ENCODE data around the gene ARG1. TPM values are rescaled to one million over a fixed set of nuclear protein-coding genes. Genes with fewer than 3 reads are reported as not detected.

Gene ARG1
- total and polyA plus RNA-seq, 9 donors, result 0.27 to 1.8 (median 0.53) TPM

GRCh38 chr6:131548441-131548840, 24.6 kb upstream of the ARG1 start:
- no peak overlapping the region for H3K27ac ChIP-seq (ENCODE audit: low read length)
- no CpG with 5 or more reads among the region's 1 CpG for WGBS (ENCODE audit: insufficient coverage)
- no peak for DNase-seq
- no peak overlapping the region for H3K4me3 ChIP-seq (ENCODE audit: low read length)
- no peaks in the 10 kb centered on the region for H3K36me3 ChIP-seq (ENCODE audit: control insufficient read depth, insufficient read depth, low read length)
- no peaks in the 10 kb centered on the region for H3K27me3 ChIP-seq (ENCODE audit: control insufficient read depth, insufficient read depth, low read length)
- H3K4me1 ChIP-seq (ENCODE audit: control insufficient read depth, insufficient read depth, low read length), result no peaks in the 10 kb centered on the region
- no peaks in the 10 kb centered on the region for H3K9me3 ChIP-seq (replicated peaks; ENCODE audit: control insufficient read depth, low read depth, low read length)

- no peak overlapping the region for H3K4me3 ChIP-seq (ENCODE audit: low read length)
- no peak overlapping the region for H3K27ac ChIP-seq (ENCODE audit: low read length)
- DNase-seq, result no peak
- H3K9me3 ChIP-seq (replicated peaks; ENCODE audit: control insufficient read depth, low read depth, low read length), result no peaks in the 10 kb centered on the region
- no peaks in the 10 kb centered on the region for H3K36me3 ChIP-seq (ENCODE audit: control insufficient read depth, insufficient read depth, low read length)
- WGBS (ENCODE audit: insufficient coverage), result no CpG with 5 or more reads among the region's 2 CpGs
- no peaks in the 10 kb centered on the region for H3K27me3 ChIP-seq (ENCODE audit: control insufficient read depth, insufficient read depth, low read length)
- no peaks in the 10 kb centered on the region for H3K4me1 ChIP-seq (ENCODE audit: control insufficient read depth, insufficient read depth, low read length)
Observed at GRCh38 chr6:131549811-131550210, 23.2 kb upstream of the ARG1 start.

- no peak overlapping the region for H3K4me3 ChIP-seq (ENCODE audit: low read length)
- no peaks in the 10 kb centered on the region for H3K36me3 ChIP-seq (ENCODE audit: control insufficient read depth, insufficient read depth, low read length)
- no peaks in the 10 kb centered on the region for H3K27me3 ChIP-seq (ENCODE audit: control insufficient read depth, insufficient read depth, low read length)
- H3K4me1 ChIP-seq (ENCODE audit: control insufficient read depth, insufficient read depth, low read length), result no peaks in the 10 kb centered on the region
- no peak for DNase-seq
- no peak overlapping the region for H3K27ac ChIP-seq (ENCODE audit: low read length)
- H3K9me3 ChIP-seq (replicated peaks; ENCODE audit: control insufficient read depth, low read depth, low read length), result no peaks in the 10 kb centered on the region
- no CpG with 5 or more reads among the region's 4 CpGs for WGBS (ENCODE audit: insufficient coverage)
Observed at GRCh38 chr6:131551902-131552301, 21.1 kb upstream of the ARG1 start.

DNA sequence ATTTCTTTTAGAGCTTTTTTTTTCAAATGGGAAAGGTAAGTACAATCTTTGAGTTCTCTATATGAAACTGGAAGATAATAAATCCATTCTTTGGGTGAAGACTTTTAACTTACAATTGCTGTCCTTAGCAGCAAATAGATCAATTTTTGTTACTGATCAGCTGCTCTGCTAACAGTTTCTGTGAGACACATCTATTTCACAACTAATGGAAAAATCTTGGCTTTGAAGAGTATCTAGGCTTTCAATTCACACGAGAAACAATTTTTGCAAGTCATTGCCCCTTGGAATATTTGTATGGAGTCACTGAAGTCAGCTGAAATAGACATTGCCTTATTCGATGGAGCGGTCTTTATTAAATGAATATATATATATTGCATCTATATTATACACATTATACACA, 20.5 kb upstream of the ARG1 start:
- no peak overlapping the region for H3K4me3 ChIP-seq (ENCODE audit: low read length)

GRCh38 chr6:131555992-131556391, 17.0 kb upstream of the ARG1 start:
- Histone ChIP-seq H3K36me3 (ENCODE audit: control insufficient read depth, insufficient read depth, low read length) (no peaks in the 10 kb centered on the region), H3K27ac (ENCODE audit: low read length) (no peak overlapping the region), H3K27me3 (ENCODE audit: control insufficient read depth, insufficient read depth, low read length) (no peaks in the 10 kb centered on the region), H3K4me3 (ENCODE audit: low read length) (no peak overlapping the region), H3K4me1 (ENCODE audit: control insufficient read depth, insufficient read depth, low read length) (no peaks in the 10 kb centered on the region), H3K9me3 (replicated peaks; ENCODE audit: control insufficient read depth, low read depth, low read length) (no peaks in the 10 kb centered on the region)
- peak; percentile 81 for DNase-seq

More for the DNA sequence above, 20.5 kb upstream of the ARG1 start:
- Histone ChIP-seq H3K4me1 (ENCODE audit: control insufficient read depth, insufficient read depth, low read length) (no peaks in the 10 kb centered on the region), H3K27me3 (ENCODE audit: control insufficient read depth, insufficient read depth, low read length) (no peaks in the 10 kb centered on the region), H3K36me3 (ENCODE audit: control insufficient read depth, insufficient read depth, low read length) (no peaks in the 10 kb centered on the region), H3K9me3 (replicated peaks; ENCODE audit: control insufficient read depth, low read depth, low read length) (no peaks in the 10 kb centered on the region), H3K27ac (ENCODE audit: low read length) (no peak overlapping the region)
- no peak for DNase-seq
- no CpG with 5 or more reads among the region's 3 CpGs for WGBS (ENCODE audit: insufficient coverage)

- WGBS (ENCODE audit: insufficient coverage), result 84% methylated on average over 3 of the region's 4 CpGs
- no peaks in the 10 kb centered on the region for H3K4me1 ChIP-seq (ENCODE audit: control insufficient read depth, insufficient read depth, low read length)
- no peak for DNase-seq
- H3K27ac ChIP-seq (ENCODE audit: low read length), result no peak overlapping the region
- no peak overlapping the region for H3K4me3 ChIP-seq (ENCODE audit: low read length)
- no peaks in the 10 kb centered on the region for H3K9me3 ChIP-seq (replicated peaks; ENCODE audit: control insufficient read depth, low read depth, low read length)
- no peaks in the 10 kb centered on the region for H3K27me3 ChIP-seq (ENCODE audit: control insufficient read depth, insufficient read depth, low read length)
- no peaks in the 10 kb centered on the region for H3K36me3 ChIP-seq (ENCODE audit: control insufficient read depth, insufficient read depth, low read length)
Observed at GRCh38 chr6:131558922-131559321, 14.1 kb upstream of the ARG1 start.

- H3K27me3 ChIP-seq (ENCODE audit: control insufficient read depth, insufficient read depth, low read length), result no peaks in the 10 kb centered on the region
- no peaks in the 10 kb centered on the region for H3K9me3 ChIP-seq (replicated peaks; ENCODE audit: control insufficient read depth, low read depth, low read length)
- H3K36me3 ChIP-seq (ENCODE audit: control insufficient read depth, insufficient read depth, low read length), result no peaks in the 10 kb centered on the region
- no peak for DNase-seq
- no peak overlapping the region for H3K27ac ChIP-seq (ENCODE audit: low read length)
- no peak overlapping the region for H3K4me3 ChIP-seq (ENCODE audit: low read length)
- H3K4me1 ChIP-seq (ENCODE audit: control insufficient read depth, insufficient read depth, low read length), result no peaks in the 10 kb centered on the region
- WGBS (ENCODE audit: insufficient coverage), result 25% methylated on average over 1 of the region's 4 CpGs
Observed at GRCh38 chr6:131561925-131562707, 10.9 kb upstream of the ARG1 start.

- Histone ChIP-seq H3K27me3 (ENCODE audit: control insufficient read depth, insufficient read depth, low read length) (no peaks in the 10 kb centered on the region), H3K36me3 (ENCODE audit: control insufficient read depth, insufficient read depth, low read length) (no peaks in the 10 kb centered on the region), H3K4me1 (ENCODE audit: control insufficient read depth, insufficient read depth, low read length) (no peaks in the 10 kb centered on the region), H3K4me3 (ENCODE audit: low read length) (no peak overlapping the region), H3K27ac (ENCODE audit: low read length) (no peak overlapping the region), H3K9me3 (replicated peaks; ENCODE audit: control insufficient read depth, low read depth, low read length) (no peaks in the 10 kb centered on the region)
- no CpG with 5 or more reads among the region's 2 CpGs for WGBS (ENCODE audit: insufficient coverage)
- DNase-seq, result no peak
Observed at GRCh38 chr6:131565056-131565455, 8.0 kb upstream of the ARG1 start.

GRCh38 chr6:131568726-131569125, 4.3 kb upstream of the ARG1 start:
- Histone ChIP-seq H3K36me3 (ENCODE audit: control insufficient read depth, insufficient read depth, low read length) (peaks cover 3% of the 10 kb centered on the region), H3K27me3 (ENCODE audit: control insufficient read depth, insufficient read depth, low read length) (no peaks in the 10 kb centered on the region), H3K4me1 (ENCODE audit: control insufficient read depth, insufficient read depth, low read length) (no peaks in the 10 kb centered on the region), H3K4me3 (ENCODE audit: low read length) (no peak overlapping the region), H3K27ac (ENCODE audit: low read length) (no peak overlapping the region), H3K9me3 (replicated peaks; ENCODE audit: control insufficient read depth, low read depth, low read length) (no peaks in the 10 kb centered on the region)
- no CpG with 5 or more reads among the region's 4 CpGs for WGBS (ENCODE audit: insufficient coverage)
- peak; percentile 39 for DNase-seq

GRCh38 chr6:131574133-131574532, 1.1 kb downstream of the ARG1 start:
- Histone ChIP-seq H3K36me3 (ENCODE audit: control insufficient read depth, insufficient read depth, low read length) (peaks cover 10% of the 10 kb centered on the region), H3K27ac (ENCODE audit: low read length) (no peak overlapping the region), H3K4me3 (ENCODE audit: low read length) (no peak overlapping the region), H3K9me3 (replicated peaks; ENCODE audit: control insufficient read depth, low read depth, low read length) (no peaks in the 10 kb centered on the region), H3K27me3 (ENCODE audit: control insufficient read depth, insufficient read depth, low read length) (no peaks in the 10 kb centered on the region), H3K4me1 (ENCODE audit: control insufficient read depth, insufficient read depth, low read length) (no peaks in the 10 kb centered on the region)
- WGBS (ENCODE audit: insufficient coverage), result 0% methylated on average over 1 of the region's 2 CpGs
- no peak for DNase-seq

- WGBS (ENCODE audit: insufficient coverage), result no CpG with 5 or more reads among the region's 4 CpGs
- DNase-seq, result no peak
- H3K27me3 ChIP-seq (ENCODE audit: control insufficient read depth, insufficient read depth, low read length), result no peaks in the 10 kb centered on the region
- H3K36me3 ChIP-seq (ENCODE audit: control insufficient read depth, insufficient read depth, low read length), result peaks cover 10% of the 10 kb centered on the region
- no peaks in the 10 kb centered on the region for H3K4me1 ChIP-seq (ENCODE audit: control insufficient read depth, insufficient read depth, low read length)
- H3K4me3 ChIP-seq (ENCODE audit: low read length), result no peak overlapping the region
- H3K9me3 ChIP-seq (replicated peaks; ENCODE audit: control insufficient read depth, low read depth, low read length), result no peaks in the 10 kb centered on the region
- no peak overlapping the region for H3K27ac ChIP-seq (ENCODE audit: low read length)
Observed at GRCh38 chr6:131574686-131575085, 1.7 kb downstream of the ARG1 start.
